ENCODE measurements around the gene RBMS3.

DNA sequence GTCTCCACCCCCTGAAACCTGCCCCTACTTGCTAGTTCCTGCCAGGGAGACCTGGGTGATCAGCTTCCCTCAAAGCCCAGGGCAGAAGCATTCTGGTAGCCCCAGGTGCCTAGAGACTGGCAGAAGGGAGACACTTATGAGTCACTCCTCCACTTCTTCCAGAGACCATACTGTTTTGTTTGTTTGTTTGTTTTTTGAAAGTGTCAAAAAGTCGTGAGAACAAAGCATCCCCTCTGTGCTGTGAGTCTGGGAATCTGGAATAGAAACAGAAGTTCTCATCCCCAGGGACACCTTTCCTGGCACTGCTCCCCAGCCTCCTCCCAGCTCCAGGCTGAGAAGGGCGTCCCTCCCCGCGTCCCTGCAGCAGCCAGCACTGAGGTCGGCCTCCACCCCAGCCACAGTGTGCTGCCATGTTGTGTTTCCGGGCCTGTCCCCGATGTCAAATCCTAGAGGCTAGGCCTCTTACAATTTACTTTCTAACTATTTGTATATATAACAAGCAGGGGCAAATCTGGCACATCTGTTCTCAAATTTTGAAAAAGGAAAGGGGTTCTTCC is 573.0 kb downstream of the RBMS3 start:
- TF ChIP-seq POLR2A (IDR thresholded peaks at IDR 0.05; ENCODE audit: low read length) (no peak), GATA1 (IDR thresholded peaks at IDR 0.05; ENCODE audit: low read depth, low read length) (no peak)

All from erythroblast (primary cell).